HG03103 (cell line): ENCODE measurements around the gene RPL10A.

Experiments used
- ATAC-seq: cut with Tn5 transposase; IDR thresholded peaks from one replicate; pipeline ENCODE4 v1.9.1; 2021; ENCODE audit warnings: low read depth; ENCODE audit not compliant: unreplicated experiment

The RPL10A gene

DNA sequence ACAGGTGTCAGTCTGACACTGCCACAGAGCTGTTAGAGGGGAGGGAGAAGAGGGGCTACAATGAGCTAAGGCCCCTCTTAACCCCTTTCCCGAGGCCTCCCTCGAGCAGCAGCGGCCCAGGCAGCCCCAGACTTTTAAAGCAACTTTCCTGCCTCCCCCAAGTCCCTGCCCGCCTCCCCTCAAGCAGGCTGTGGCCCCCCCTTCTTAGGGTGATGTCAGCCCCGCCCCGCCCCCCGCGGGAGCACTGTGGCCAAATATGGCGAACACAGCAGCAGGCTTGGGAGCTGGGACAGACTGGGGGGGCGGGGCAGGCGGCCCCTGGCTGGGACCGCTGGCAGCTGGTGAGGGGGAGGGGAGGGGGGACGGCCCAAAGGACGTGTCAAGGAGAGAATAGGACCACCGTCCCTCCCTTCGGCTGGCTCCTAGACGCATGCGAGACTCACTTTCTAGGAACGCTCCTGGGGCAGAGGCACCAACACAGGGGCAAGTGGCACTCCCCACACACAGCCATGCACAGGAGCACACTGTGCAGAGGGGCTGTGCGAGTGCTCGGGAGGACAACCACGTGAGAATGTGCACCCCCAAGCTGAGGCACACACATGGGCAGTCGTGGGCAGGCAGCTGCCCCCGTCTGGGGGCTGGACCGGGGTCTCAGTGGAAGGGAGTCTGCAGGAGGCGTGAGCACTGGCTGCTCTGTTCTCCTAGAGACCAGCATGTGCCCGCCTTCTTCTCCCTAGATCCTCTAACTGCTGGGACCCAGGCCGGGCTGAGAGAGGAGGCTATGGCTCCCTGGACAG is 22.0 kb downstream of the RPL10A start:
- ATAC-seq, result no peak

- ATAC-seq, result no peak
These were observed 22.8 kb downstream of the RPL10A start for GRCh38 chr6:35490821-35491557.

DNA sequence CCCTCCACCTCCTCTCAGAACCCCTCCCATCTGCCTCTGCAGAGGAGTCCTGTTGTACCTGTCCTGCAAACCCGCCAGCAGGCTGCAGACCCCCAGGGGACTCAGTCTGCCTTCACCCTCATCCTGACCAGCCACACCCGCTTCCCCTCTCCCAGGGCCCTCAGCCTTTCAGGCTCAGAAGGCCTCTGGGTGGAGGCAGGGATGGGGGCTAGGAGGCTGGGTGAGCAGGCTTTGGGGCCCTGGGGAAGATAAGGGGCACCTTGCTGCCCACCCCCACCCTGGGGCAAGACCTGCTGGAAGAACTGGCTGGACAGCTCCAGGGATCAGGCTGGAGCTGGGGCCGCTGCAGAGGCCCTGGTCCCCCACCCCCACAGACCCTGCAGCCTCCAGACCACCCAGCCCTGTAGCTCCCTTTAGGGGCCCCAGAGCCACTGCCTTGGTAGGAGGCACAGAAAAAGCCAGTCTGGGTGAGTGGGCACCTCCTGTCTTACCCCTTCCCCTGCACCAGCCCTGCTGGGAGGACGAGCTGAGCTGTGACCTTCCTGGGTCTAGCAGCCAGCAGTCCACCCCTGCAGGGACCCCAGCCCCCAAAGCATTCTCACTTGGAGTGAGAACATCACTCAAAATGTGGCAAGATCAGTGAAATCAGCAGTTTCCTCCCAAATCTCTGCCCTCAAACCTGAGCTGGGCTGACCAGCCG is 23.5 kb downstream of the RPL10A start:
- ATAC-seq, result no peak

DNA sequence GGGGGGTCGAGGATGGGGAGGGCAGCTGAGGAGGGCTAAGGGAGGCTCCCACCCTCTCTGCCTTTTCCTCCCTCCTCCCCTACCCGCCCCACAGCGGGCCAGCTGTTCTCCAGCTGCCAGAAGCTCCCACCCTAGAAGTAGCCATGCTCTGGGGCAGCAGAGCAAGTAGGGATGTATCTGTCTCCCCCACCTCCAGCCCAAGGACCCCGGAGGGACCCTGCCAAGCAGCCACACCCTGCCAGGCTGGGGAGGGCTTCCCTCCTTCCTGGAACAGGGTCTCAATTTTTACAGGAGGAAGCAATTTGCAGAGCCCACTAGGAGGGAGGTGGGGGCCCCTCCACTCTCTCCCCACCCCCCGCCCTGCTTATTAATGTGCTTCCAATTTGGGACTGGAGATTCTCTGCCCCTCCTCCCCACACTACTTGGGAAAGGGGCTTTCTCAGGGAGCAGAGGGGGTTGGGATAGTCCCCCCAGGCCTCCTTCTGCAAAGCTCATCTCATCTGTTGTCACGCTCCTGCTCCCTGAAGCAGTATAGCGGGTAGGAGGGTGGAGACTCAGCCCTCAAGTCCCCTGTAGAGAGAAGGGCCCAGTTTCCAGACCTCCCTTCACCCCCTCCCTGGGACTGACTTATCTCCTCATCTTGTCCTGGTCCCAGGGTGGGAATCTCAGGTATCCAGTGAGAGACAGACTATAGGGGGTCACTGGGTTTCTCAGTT is 24.2 kb downstream of the RPL10A start:
- no peak for ATAC-seq

DNA sequence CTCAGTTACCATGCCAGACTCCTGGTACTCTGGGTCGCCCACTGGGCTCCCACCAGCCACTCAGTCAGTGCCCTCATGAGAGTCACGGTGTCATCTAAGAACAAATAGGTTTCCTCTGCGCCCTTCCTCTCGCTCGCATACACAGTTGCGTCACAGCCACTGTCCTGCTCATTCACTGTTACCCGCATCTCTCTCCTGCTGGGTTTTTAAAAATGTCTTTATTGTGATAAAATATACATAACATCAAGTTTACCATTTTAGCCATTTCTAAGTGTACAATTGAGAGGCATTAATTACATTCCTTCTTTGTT is 24.7 kb downstream of the RPL10A start:
- ATAC-seq, result no peak

DNA sequence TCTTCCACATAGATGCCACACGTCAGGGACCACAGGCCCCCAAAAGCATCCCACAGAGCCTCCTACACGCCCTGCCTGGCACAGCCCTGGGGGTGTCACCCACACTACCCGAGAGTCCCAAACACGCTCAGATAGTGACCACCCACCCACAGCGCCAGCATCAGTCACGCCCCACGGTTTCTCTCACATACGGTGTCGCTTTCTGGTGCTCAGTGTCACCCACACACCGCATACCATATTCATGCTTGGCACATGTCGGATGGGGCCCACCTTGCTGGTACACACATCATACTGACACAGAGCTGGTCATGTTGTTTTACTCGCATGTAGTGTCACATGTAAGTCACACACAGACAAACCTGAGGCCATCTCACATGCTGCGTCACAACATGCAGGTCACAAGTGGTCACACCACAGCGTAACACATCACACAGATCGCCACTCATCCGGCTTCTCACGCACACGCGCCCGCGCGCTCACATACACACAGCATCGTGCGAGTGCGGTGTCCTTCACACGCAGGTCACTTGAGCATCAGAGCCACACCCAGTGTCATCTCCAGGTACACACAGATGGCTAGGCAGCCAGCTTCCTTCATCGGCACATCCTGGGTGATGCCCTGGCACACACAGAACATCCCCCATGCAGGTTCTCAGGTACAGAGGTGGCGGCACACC is 25.2 kb downstream of the RPL10A start:
- no peak for ATAC-seq

- ATAC-seq, result no peak
These were observed 26.0 kb downstream of the RPL10A start for GRCh38 chr6:35494161-35494563.

DNA sequence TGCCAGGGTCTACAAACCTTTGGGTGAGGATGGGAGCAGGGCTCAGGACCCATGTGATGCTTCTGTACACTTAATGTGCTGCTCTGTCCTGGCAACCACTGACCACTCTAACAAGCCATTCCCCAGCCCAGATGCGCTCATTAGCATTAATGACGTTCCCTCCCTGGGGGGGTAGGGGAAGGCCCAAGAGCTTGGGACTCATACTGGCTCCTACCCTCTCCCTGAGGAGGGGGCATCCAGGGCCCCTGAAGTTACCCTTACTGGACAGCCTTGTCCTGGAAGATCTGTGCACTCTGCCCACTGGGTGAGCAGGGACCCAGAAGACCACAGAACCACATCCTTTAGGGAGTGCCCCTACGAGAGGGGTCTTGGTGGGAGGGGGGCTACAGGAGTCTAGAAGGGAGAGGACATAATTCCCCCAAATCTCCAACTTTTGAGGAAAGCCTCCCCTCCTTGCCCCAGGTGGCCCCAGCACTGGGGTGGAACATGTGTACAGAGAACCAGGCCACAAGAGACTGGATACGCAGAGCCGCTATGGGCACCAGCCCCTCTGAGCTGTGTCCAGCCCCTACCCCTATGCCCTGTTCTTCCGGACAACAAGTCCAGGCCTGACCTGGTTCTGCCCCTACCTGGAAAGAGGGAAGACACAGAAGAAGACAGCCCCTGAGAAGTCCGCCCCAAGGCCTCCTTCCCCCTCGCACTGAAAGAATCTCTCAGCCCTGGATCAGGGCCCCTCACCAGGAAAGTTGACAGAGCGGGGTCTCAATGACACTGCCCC is 27.2 kb downstream of the RPL10A start:
- ATAC-seq, result no peak

DNA sequence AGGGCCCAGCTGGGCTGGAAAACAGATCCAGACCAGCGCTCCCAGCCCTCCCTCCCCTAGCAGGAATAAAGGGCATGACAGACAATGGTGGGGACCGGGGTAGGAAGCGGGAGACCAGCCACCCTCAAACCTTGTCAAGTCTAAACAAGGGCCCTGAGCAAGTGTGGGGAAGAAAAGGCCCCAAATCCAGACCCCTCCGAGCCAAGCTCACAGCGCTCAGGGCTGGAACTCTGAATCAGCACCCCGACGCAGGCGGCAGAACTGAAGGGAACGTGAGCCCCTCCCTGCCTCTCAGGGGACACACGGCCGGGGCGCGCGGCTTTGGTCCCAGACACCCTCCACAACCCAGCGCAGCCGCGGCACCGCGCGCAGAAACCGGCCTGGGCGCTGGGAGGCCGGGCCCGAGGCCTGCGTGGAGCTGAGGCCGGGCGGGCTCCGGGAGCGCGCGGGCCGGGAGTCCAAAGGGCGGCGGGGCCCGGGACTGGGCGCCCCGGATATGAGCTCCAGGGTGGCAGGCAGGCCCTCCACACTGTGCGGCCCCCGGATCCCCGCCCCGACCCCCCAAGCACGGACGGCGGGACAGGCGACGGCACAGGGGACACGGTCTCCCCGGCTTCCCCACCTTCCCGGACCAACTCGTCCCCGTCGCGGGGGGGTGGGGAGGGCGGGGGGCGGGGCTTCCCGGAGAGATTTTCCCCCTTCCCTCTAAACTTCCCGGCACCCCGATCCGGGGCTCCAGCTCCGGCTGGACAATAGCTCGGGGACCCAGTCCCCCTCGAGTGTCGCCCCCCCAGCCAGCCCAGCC is 28.0 kb downstream of the RPL10A start:
- ATAC-seq, result no peak

DNA sequence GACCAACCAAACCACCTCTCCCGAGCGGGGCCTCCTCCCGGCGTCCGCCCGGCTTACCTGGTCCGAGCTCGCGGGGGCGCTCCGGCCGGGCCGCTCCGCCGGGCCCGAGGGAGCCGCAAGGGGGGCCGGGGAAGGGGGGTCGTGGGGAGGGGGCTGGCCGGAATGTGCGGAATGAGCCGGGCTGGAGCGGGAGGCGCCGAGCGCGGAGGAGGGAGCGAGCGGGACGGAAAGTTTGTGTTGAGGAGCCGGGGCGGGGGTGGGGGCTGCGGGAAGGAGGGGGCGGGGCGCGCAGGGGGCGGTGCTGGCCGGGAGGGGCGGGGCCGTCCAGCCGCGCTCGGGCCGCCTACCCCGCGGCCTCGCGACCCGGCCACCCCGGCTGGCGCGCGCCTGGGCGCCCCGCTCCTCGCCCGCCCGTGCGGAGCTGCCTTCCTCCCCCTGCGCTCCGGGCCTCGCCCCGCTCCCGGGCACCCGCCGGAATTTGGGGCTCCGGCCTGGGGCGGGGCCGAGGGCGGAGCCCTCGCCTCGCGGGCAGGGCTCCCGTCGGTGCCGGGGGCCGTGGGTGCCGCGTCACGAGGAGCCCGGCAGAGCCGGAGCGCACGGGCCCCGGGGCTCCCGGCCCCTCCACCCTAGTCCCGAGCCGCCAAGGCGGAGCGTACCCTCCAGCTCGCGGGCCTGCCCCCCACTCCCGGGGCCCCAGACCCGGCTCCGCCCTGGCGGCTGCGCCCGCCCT is 28.8 kb downstream of the RPL10A start, which contains the start of gene TEAD3:
Gene TEAD3, minus strand, starts transcription at position 239 of the 730 bp plus-strand sequence.
- no peak for ATAC-seq

- ATAC-seq, result no peak
These were observed 29.6 kb downstream of the RPL10A start for GRCh38 chr6:35497571-35498421.

DNA sequence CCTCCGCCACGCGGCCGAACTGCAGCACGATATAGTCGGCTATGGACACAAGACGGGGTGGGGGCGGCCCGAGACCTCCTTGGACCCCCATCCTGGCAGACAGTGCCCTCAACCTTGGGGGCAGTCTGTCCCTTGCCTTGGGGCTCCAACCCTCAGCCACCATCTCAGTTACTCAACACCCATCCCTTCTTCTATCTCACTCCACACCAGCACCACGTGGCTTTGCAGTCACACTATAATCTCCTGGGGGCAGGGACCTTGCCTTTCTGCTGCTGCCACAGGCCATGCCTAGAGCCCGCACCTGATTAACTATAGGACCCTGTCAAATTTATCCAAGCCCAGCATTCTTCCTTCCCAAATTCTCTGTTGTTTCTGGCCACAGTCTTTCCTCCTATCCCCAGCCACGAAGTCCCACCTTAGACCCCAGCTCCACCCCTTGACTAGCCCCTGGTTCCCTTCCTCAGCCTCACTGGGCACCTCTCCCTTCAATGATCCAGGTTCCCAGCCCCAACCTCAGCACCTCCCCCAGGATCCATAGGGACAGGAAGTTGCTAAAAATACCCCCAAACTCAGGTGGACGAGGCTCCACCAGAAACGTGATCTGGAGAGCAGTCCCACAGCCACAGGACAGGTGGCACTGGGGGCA is 30.3 kb downstream of the RPL10A start:
- ATAC-seq, result no peak

- ATAC-seq, result no peak
These were observed 31.2 kb downstream of the RPL10A start for GRCh38 chr6:35499372-35499771.

- no peak for ATAC-seq
These were observed 32.6 kb downstream of the RPL10A start for GRCh38 chr6:35500782-35501181.

DNA sequence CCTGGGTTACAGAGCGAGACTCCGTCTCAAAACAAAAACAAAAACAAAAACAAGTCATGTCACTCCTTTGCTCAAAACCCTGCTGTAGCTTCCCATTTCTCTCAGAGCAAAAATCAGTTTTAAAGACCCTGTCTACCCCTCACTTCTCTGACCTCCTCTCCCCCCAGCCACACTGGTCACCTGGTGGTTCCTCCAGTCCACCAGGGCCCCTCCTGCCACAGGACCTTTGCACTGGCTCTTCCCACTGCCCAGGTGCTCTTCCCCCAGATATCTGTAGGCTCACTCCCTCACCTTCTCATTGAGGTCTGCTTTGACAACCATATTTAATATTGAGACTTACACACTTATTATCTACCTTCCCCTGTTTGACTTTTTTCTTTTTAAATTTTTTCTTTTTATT is 33.6 kb downstream of the RPL10A start:
- ATAC-seq, result no peak

DNA sequence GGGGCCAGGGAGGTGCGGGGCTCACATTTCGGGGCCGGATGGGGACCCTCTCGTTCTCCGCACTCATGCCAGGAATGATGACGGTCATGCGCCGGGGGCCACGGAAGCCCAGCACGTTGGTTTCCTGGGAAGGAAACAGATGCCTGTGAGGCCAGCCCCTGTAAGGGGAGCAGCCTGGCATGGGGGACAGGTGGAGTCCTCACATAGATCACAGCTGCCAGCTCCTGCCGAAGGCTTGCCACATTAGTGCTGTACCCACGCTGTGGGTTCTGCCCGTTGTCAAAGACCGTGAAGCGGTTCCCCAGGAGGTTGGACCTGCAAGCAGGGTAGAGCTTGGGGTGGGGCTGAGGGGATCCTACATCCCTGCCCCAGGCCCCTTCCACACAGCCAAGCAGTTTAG is 35.3 kb downstream of the RPL10A start:
- ATAC-seq, result no peak

- ATAC-seq, result no peak
These were observed 37.8 kb downstream of the RPL10A start for GRCh38 chr6:35505999-35506412.
